Sigmoid colon (tissue), 4 donors: ENCODE measurements around the gene ZNF451.

Experiments
- POLR2A ChIP-seq, 2 donors: fragments of 450-650 bp; IDR thresholded peaks; one replicate each; pipeline ENCODE4 v1.6.1; 2016; ENCODE audit warnings: antibody characterized with exemption in 2 of 2, mild to moderate bottlenecking in 2 of 2, moderate library complexity in 2 of 2
- POLR2AphosphoS5 ChIP-seq, 4 donors: sonication (generic); formaldehyde crosslinking; IDR thresholded peaks; one replicate each; pipeline ENCODE4 v1.6.1; 2017; ENCODE audit warnings: antibody characterized with exemption in 4 of 4
- TF ChIP-seq, protein P1 (sequence below), 4 experiments: fragments of 450-650 bp in 3 of 4; fragments of 200-600 bp in 1 of 4; IDR thresholded peaks; one replicate each; pipeline ENCODE4 v1.5.1; 2016 to 2019; ENCODE audit warnings: antibody characterized with exemption in 4 of 4, mild to moderate bottlenecking in 3 of 4, moderate library complexity in 2 of 4

DNA sequence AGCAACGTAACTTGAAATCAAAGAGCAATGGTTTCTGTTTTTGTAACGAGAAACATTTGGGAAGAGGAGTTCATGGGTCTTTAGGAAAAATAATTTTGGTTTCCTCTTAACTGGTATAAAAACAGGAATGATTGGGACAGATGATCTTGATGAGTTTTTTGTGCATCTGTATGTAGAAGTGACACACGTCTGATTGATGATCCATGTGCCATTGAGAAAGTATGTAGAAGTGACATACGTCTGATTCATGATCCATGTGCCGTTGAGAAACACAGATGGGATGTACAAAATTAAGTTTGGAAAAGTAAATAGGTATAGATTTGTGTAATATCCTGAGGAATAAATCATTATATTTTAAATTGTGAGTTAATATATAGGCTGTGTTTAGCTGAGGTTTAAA is 41.4 kb upstream of the ZNF451 start:
- TF ChIP-seq POLR2AphosphoS5 (IDR thresholded peaks at IDR 0.05) (no peak), POLR2A (IDR thresholded peaks at IDR 0.05) (no peak)
- TF ChIP-seq, protein P1, sequence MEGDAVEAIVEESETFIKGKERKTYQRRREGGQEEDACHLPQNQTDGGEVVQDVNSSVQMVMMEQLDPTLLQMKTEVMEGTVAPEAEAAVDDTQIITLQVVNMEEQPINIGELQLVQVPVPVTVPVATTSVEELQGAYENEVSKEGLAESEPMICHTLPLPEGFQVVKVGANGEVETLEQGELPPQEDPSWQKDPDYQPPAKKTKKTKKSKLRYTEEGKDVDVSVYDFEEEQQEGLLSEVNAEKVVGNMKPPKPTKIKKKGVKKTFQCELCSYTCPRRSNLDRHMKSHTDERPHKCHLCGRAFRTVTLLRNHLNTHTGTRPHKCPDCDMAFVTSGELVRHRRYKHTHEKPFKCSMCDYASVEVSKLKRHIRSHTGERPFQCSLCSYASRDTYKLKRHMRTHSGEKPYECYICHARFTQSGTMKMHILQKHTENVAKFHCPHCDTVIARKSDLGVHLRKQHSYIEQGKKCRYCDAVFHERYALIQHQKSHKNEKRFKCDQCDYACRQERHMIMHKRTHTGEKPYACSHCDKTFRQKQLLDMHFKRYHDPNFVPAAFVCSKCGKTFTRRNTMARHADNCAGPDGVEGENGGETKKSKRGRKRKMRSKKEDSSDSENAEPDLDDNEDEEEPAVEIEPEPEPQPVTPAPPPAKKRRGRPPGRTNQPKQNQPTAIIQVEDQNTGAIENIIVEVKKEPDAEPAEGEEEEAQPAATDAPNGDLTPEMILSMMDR (IDR thresholded peaks at IDR 0.05), result no peak
